Measurements from ENCODE around the gene VTI1A. TPM values are rescaled to one million over a fixed set of nuclear protein-coding genes. Genes with fewer than 3 reads are reported as not detected.

Gene VTI1A
- total RNA-seq, 1 donor from 2014 or later, result 33.3 TPM

- FAIRE-seq (no peak), DNase-seq (ENCODE audit: low read depth) (no peak)
- Histone ChIP-seq H3K9me3 (ENCODE audit: insufficient read depth, low read depth, low read length) (no peaks in the 10 kb centered on the region), H3K27ac (ENCODE audit: low read depth, low read length) (no peak overlapping the region), H3K4me3 (ENCODE audit: insufficient read depth, low read depth, low read length) (no peak overlapping the region), H3K4me1 (ENCODE audit: insufficient read depth, low read length) (no peaks in the 10 kb centered on the region), H4K20me1 (ENCODE audit: insufficient read depth, low read length) (no peaks in the 10 kb centered on the region), H3K36me3 (ENCODE audit: insufficient read depth, low read length) (no peaks in the 10 kb centered on the region), H3K4me2 (ENCODE audit: low read length) (no peak overlapping the region), H2AFZ (ENCODE audit: low read depth, low read length) (no peak overlapping the region), H3K79me2 (ENCODE audit: insufficient read depth, low read length) (no peaks in the 10 kb centered on the region), H3K9ac (ENCODE audit: low read length) (no peak overlapping the region), H3K27me3 (ENCODE audit: insufficient read depth, low read length) (no peaks in the 10 kb centered on the region)
- Mint-ChIP-seq H3K4me1 (ENCODE audit: low read depth, unreplicated experiment) (peaks cover 10% of the 10 kb centered on the region), H3K27me3 (ENCODE audit: low read depth, unreplicated experiment) (no peaks in the 10 kb centered on the region), H3K4me3 (ENCODE audit: unreplicated experiment) (no peak overlapping the region), H3K36me3 (ENCODE audit: low read depth, unreplicated experiment) (peaks cover 2% of the 10 kb centered on the region), H3K9me3 (ENCODE audit: unreplicated experiment) (no peaks in the 10 kb centered on the region), H3K27ac (ENCODE audit: unreplicated experiment) (no peak overlapping the region)
- TF ChIP-seq CTCF (IDR thresholded peaks at IDR 0.05; ENCODE audit: insufficient read depth, low read depth, low read length) (no peak), EZH2 (IDR thresholded peaks at IDR 0.05; ENCODE audit: insufficient read depth, low read length) (no peak)
These were observed 117.3 kb downstream of the VTI1A start for GRCh38 chr10:112564337-112564736.

- H3K27me3 Mint-ChIP-seq (ENCODE audit: low read depth, unreplicated experiment), result no peaks in the 10 kb centered on the region
- FAIRE-seq, result peak; percentile 45
- H3K4me2 ChIP-seq (ENCODE audit: low read length), result no peak overlapping the region
These were observed 118.5 kb downstream of the VTI1A start for GRCh38 chr10:112565434-112566053.

More at GRCh38 chr10:112565434-112566053, 118.5 kb downstream of the VTI1A start:
- Histone ChIP-seq H3K4me3 (ENCODE audit: insufficient read depth, low read depth, low read length) (no peak overlapping the region), H3K36me3 (ENCODE audit: insufficient read depth, low read length) (no peaks in the 10 kb centered on the region), H3K4me1 (ENCODE audit: insufficient read depth, low read length) (no peaks in the 10 kb centered on the region), H3K9me3 (ENCODE audit: insufficient read depth, low read depth, low read length) (no peaks in the 10 kb centered on the region), H3K27me3 (ENCODE audit: insufficient read depth, low read length) (no peaks in the 10 kb centered on the region), H2AFZ (ENCODE audit: low read depth, low read length) (no peak overlapping the region), H4K20me1 (ENCODE audit: insufficient read depth, low read length) (no peaks in the 10 kb centered on the region), H3K27ac (ENCODE audit: low read depth, low read length) (no peak overlapping the region), H3K9ac (ENCODE audit: low read length) (no peak overlapping the region), H3K79me2 (ENCODE audit: insufficient read depth, low read length) (no peaks in the 10 kb centered on the region)
- DNase-seq (ENCODE audit: low read depth), result peak; percentile 37
- TF ChIP-seq EZH2 (IDR thresholded peaks at IDR 0.05; ENCODE audit: insufficient read depth, low read length) (no peak), CTCF (IDR thresholded peaks at IDR 0.05; ENCODE audit: insufficient read depth, low read depth, low read length) (peak; percentile 83)
- Mint-ChIP-seq H3K9me3 (ENCODE audit: unreplicated experiment) (no peaks in the 10 kb centered on the region), H3K27ac (ENCODE audit: unreplicated experiment) (no peak overlapping the region), H3K4me3 (ENCODE audit: unreplicated experiment) (no peak overlapping the region), H3K4me1 (ENCODE audit: low read depth, unreplicated experiment) (peaks cover 10% of the 10 kb centered on the region), H3K36me3 (ENCODE audit: low read depth, unreplicated experiment) (peaks cover 2% of the 10 kb centered on the region)

All from astrocyte (in vitro differentiated cells and primary cell).